Colonic mucosa (tissue), 4 donors: ENCODE data around the gene DPP10. TPM values are rescaled to one million over a fixed set of nuclear protein-coding genes. Genes with fewer than 3 reads are reported as not detected.

ENCODE experiments used
- DNase-seq: peaks from one replicate; pipeline ENCODE4 v3.0.0-alpha.2; 2020
- H3K27ac ChIP-seq: fragments of 200-600 bp; one replicate; pipeline ENCODE4 v1.8.0; 2021
- H3K27me3 ChIP-seq: fragments of 200-600 bp; one replicate; pipeline ENCODE4 v1.8.0; 2021
- H3K36me3 ChIP-seq: fragments of 200-600 bp; one replicate; pipeline ENCODE4 v1.8.0; 2021
- H3K4me1 ChIP-seq: fragments of 200-600 bp; one replicate; pipeline ENCODE4 v1.8.0; 2021; ENCODE audit warnings: mild to moderate bottlenecking
- H3K4me3 ChIP-seq: fragments of 200-600 bp; one replicate; pipeline ENCODE4 v1.8.0; 2021
- H3K9ac ChIP-seq, 2 donors: one replicate each; pipeline ENCODE4 v1.7.0; 2013; ENCODE audit warnings: control low read depth in 2 of 2, low read depth in 2 of 2, low read length in 2 of 2
- H3K9me3 ChIP-seq: fragments of 200-600 bp; one replicate; pipeline ENCODE4 v1.8.0; 2021
- intact Hi-C: fragments of 100-400 bp; cut with DNase I; formaldehyde crosslinking; loops from one replicate; pipeline ENCODE4 v1.14.1; 2022
- total RNA-seq, 2 donors: library from RNA; stranded (reverse); fragmentation: NEBNext Ultra II Directional in 1 of 2; extraction: Animal tissue kit (Norgen Biotek cat#: 25700) in 1 of 2; gene quantifications; one replicate each; pipeline ENCODE4 v1.2.1, GENCODE V29; 2021
- TF ChIP-seq, protein P1 (sequence below): fragments of 200-600 bp; IDR thresholded peaks from one replicate; pipeline ENCODE4 v1.8.0; 2022; ENCODE audit warnings: antibody characterized with exemption, mild to moderate bottlenecking
- donor health status: healthy.
- donor health status: DM: no; HTN: no; CAD: no.
- donor health status: DM: no; HTN: no; CAD: no.

Gene DPP10
- total RNA-seq, 2 donors from 2014 or later = 6.0 to 8.1 TPM

- Histone ChIP-seq H3K9ac (no peak overlapping the region), H3K4me1 (no peaks in the 10 kb centered on the region), H3K36me3 (no peaks in the 10 kb centered on the region), H3K27me3 (no peaks in the 10 kb centered on the region), H3K4me3 (no peak overlapping the region), H3K27ac (no peak overlapping the region), H3K9me3 (no peaks in the 10 kb centered on the region)
- DNase-seq = no peak
- TF ChIP-seq, protein P1, sequence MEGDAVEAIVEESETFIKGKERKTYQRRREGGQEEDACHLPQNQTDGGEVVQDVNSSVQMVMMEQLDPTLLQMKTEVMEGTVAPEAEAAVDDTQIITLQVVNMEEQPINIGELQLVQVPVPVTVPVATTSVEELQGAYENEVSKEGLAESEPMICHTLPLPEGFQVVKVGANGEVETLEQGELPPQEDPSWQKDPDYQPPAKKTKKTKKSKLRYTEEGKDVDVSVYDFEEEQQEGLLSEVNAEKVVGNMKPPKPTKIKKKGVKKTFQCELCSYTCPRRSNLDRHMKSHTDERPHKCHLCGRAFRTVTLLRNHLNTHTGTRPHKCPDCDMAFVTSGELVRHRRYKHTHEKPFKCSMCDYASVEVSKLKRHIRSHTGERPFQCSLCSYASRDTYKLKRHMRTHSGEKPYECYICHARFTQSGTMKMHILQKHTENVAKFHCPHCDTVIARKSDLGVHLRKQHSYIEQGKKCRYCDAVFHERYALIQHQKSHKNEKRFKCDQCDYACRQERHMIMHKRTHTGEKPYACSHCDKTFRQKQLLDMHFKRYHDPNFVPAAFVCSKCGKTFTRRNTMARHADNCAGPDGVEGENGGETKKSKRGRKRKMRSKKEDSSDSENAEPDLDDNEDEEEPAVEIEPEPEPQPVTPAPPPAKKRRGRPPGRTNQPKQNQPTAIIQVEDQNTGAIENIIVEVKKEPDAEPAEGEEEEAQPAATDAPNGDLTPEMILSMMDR = no peak
- intact Hi-C loops = no loop called here
Observed at GRCh38 chr2:114935031-114935430, 492.6 kb downstream of the DPP10 start.

DNA sequence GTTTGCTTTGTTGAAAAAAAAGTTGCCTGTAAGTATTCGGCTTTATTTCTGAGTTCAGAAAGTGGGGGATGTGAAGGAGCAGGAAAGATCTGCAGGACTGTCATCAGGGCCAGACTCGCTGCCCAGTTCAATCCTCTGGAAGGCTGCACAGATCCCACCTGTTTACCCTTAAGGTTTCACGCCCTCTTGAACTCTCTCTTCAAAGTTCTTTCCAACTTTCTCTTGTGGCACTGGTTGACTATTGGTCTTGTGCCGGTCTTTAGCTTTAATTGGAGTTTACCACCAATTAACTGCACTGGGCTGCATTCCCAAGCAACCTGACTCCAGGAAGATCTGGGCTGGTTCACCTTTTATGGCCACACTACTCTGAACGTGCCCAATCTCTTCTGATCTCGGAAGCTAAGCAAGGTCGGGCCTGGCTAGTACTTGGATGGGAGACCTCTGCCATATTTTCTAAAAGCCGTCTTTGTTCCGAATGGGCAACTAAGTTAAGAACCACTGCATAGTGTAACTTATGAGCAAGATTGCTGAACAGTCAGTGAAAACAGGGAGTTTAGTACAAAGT lies 495.0 kb downstream of the DPP10 start:
- intact Hi-C loops = no loop called here
- no peak for DNase-seq
- Histone ChIP-seq H3K27me3 (no peaks in the 10 kb centered on the region), H3K4me3 (no peak overlapping the region), H3K27ac (no peak overlapping the region), H3K9ac (no peak overlapping the region), H3K36me3 (no peaks in the 10 kb centered on the region), H3K4me1 (no peaks in the 10 kb centered on the region), H3K9me3 (no peaks in the 10 kb centered on the region)
- TF ChIP-seq, protein P1 = no peak

GRCh38 chr2:114940785-114941458 lies 498.5 kb downstream of the DPP10 start:
- Histone ChIP-seq H3K27me3 (no peaks in the 10 kb centered on the region), H3K4me3 (no peak overlapping the region), H3K27ac (no peak overlapping the region), H3K4me1 (no peaks in the 10 kb centered on the region), H3K36me3 (no peaks in the 10 kb centered on the region), H3K9me3 (no peaks in the 10 kb centered on the region), H3K9ac (no peak overlapping the region)
- no peak for DNase-seq
- TF ChIP-seq, protein P1 = no peak
- intact Hi-C loops = no loop called here

GRCh38 chr2:114949228-114949804 lies 506.9 kb downstream of the DPP10 start:
- Histone ChIP-seq H3K36me3 (no peaks in the 10 kb centered on the region), H3K27ac (no peak overlapping the region), H3K9ac (no peak overlapping the region), H3K4me3 (no peak overlapping the region), H3K9me3 (no peaks in the 10 kb centered on the region), H3K27me3 (no peaks in the 10 kb centered on the region), H3K4me1 (no peaks in the 10 kb centered on the region)
- intact Hi-C loops = no loop called here
- DNase-seq = no peak
- TF ChIP-seq, protein P1 = no peak

DNA sequence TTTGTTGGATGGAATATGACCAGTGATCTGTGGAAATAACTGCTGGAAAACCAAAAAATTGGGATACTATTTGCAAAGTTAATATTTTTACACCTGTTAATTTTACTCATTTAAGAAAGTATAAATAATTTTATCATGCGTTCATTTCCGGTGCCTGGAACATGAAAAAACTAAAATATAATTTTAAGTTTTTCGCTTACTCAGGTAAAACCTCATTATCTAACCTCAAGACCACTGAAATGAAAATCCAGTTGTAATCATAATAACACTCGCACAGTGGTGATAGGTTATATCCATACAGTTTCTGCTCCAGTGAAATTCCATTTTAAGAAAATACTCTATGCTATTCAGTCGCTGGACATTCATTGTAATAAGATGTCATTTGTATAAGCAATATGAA lies 517.9 kb downstream of the DPP10 start:
- no peak for DNase-seq
- Histone ChIP-seq H3K36me3 (no peaks in the 10 kb centered on the region), H3K9me3 (no peaks in the 10 kb centered on the region), H3K4me3 (no peak overlapping the region), H3K9ac (no peak overlapping the region), H3K27me3 (no peaks in the 10 kb centered on the region), H3K4me1 (no peaks in the 10 kb centered on the region), H3K27ac (no peak overlapping the region)
- intact Hi-C loops = no loop called here
- TF ChIP-seq, protein P1 = no peak
